Stimulated activated CD4-positive, alpha-beta T cell treated with anti-CD3 and anti-CD28 coated beads, Interleukin-2, amount 100 ng/mL, for 48 hours (primary cell): ENCODE measurements around the gene MDFIC2.
"Not testable (repeated sequence)": the region's sequence is repeated elsewhere in the genome, so short reads cannot be mapped to it uniquely, and the experiment has no call there.

Experiments
- DNase-seq, 2 donors: peaks; one replicate each; pipeline ENCODE4 v3.0.0-alpha.2; 2020

MDFIC2 gene

GRCh38 chr3:70250492-70250891 is 61.9 kb downstream of the MDFIC2 start:
- DNase-seq: no peak

GRCh38 chr3:70249509-70250160 is 62.8 kb downstream of the MDFIC2 start:
- DNase-seq: no peak

GRCh38 chr3:70248856-70249255 is 63.6 kb downstream of the MDFIC2 start:
- no peak for DNase-seq

GRCh38 chr3:70247955-70248354 is 64.5 kb downstream of the MDFIC2 start:
- no peak for DNase-seq

GRCh38 chr3:70245746-70246525 is 66.5 kb downstream of the MDFIC2 start:
- DNase-seq: no peak

GRCh38 chr3:70244422-70244821 is 68.0 kb downstream of the MDFIC2 start:
- no peak for DNase-seq

GRCh38 chr3:70242297-70242882 is 70.0 kb downstream of the MDFIC2 start:
- no peak for DNase-seq

GRCh38 chr3:70233812-70234211 is 78.6 kb downstream of the MDFIC2 start:
- DNase-seq: no peak

- DNase-seq: no peak
Measured at GRCh38 chr3:70233112-70233511, 79.3 kb downstream of the MDFIC2 start.

GRCh38 chr3:70231266-70231701 is 81.2 kb downstream of the MDFIC2 start:
- no peak for DNase-seq

GRCh38 chr3:70227437-70227836 is 85.0 kb downstream of the MDFIC2 start:
- DNase-seq: no peak

GRCh38 chr3:70225146-70225545 is 87.3 kb downstream of the MDFIC2 start:
- no peak for DNase-seq

- DNase-seq: no peak
Measured at GRCh38 chr3:70224337-70224736, 88.1 kb downstream of the MDFIC2 start.

GRCh38 chr3:70218471-70218870 is 94.0 kb downstream of the MDFIC2 start:
- no peak for DNase-seq

GRCh38 chr3:70211274-70211673 is 101.2 kb downstream of the MDFIC2 start:
- DNase-seq: not testable (repeated sequence)

GRCh38 chr3:70201975-70202374 is 110.5 kb downstream of the MDFIC2 start:
- no peak for DNase-seq

GRCh38 chr3:70189884-70190473 is 122.5 kb downstream of the MDFIC2 start:
- no peak for DNase-seq

- no peak for DNase-seq
Measured at GRCh38 chr3:70186221-70186620, 126.2 kb downstream of the MDFIC2 start.

- no peak for DNase-seq
Measured at GRCh38 chr3:70185661-70186060, 126.8 kb downstream of the MDFIC2 start.

GRCh38 chr3:70183781-70184504 is 128.5 kb downstream of the MDFIC2 start:
- no peak for DNase-seq

- DNase-seq: no peak
Measured at GRCh38 chr3:70182166-70182565, 130.3 kb downstream of the MDFIC2 start.

- no peak for DNase-seq
Measured at GRCh38 chr3:70180664-70181063, 131.8 kb downstream of the MDFIC2 start.

- no peak for DNase-seq
Measured at GRCh38 chr3:70179111-70179510, 133.3 kb downstream of the MDFIC2 start.
